Sigmoid colon (tissue), 4 donors: Measurements from ENCODE around the gene TFEB.

Experiments
- POLR2A ChIP-seq, 2 donors: fragments of 450-650 bp; IDR thresholded peaks; one replicate each; pipeline ENCODE4 v1.6.1; 2016; ENCODE audit warnings: antibody characterized with exemption in 2 of 2, mild to moderate bottlenecking in 2 of 2, moderate library complexity in 2 of 2
- POLR2AphosphoS5 ChIP-seq, 4 donors: sonication (generic); formaldehyde crosslinking; IDR thresholded peaks; one replicate each; pipeline ENCODE4 v1.6.1; 2017; ENCODE audit warnings: antibody characterized with exemption in 4 of 4
- TF ChIP-seq, protein P1 (sequence below), 4 experiments: fragments of 450-650 bp in 3 of 4; fragments of 200-600 bp in 1 of 4; IDR thresholded peaks; one replicate each; pipeline ENCODE4 v1.5.1; 2016 to 2019; ENCODE audit warnings: antibody characterized with exemption in 4 of 4, mild to moderate bottlenecking in 3 of 4, moderate library complexity in 2 of 4

DNA sequence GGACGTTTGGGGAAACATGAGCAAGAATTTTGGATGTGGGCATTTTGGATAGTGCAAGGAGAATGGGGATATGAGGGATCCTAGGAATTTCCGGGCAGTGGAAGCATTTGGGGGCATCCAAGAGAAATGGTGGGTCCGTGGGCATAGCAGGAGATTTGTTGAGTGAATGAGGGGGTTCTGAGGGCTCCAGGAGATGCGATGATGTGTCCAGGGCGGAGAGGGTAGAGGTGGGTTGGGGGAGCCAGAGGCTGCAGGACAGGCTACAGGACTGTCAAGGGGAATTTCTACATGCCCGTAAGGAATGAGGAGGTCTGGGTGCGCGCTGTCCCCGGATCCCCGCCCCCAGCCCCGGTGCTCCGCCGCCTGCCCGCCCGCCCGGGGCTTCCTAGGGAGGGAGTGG, 43.9 kb upstream of the TFEB start:
- TF ChIP-seq, protein P1, sequence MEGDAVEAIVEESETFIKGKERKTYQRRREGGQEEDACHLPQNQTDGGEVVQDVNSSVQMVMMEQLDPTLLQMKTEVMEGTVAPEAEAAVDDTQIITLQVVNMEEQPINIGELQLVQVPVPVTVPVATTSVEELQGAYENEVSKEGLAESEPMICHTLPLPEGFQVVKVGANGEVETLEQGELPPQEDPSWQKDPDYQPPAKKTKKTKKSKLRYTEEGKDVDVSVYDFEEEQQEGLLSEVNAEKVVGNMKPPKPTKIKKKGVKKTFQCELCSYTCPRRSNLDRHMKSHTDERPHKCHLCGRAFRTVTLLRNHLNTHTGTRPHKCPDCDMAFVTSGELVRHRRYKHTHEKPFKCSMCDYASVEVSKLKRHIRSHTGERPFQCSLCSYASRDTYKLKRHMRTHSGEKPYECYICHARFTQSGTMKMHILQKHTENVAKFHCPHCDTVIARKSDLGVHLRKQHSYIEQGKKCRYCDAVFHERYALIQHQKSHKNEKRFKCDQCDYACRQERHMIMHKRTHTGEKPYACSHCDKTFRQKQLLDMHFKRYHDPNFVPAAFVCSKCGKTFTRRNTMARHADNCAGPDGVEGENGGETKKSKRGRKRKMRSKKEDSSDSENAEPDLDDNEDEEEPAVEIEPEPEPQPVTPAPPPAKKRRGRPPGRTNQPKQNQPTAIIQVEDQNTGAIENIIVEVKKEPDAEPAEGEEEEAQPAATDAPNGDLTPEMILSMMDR (IDR thresholded peaks at IDR 0.05): no peak
- TF ChIP-seq POLR2AphosphoS5 (IDR thresholded peaks at IDR 0.05) (no peak), POLR2A (IDR thresholded peaks at IDR 0.05) (no peak)
